Placental epithelial cell (primary cell): ENCODE data around the gene IL13. TPM values are rescaled to one million over a fixed set of nuclear protein-coding genes. Genes with fewer than 3 reads are reported as not detected.

Experiments used
- total RNA-seq: library from RNA; depleted of rRNA; stranded (reverse); fragments of >200 nt; gene quantifications from 2 replicates; pipeline ENCODE4 v1.2.3, GENCODE V29; 2012

Gene IL13
- total RNA-seq: not detected in 2 replicates

GRCh38 chr5:132657676-132658380, at the start of gene IL13:
Gene IL13, plus strand, starts transcription at chr5:132658173. Its CDS starts 14 bp downstream, at chr5:132658187.

GRCh38 chr5:132673939-132674630, 16.1 kb downstream of the IL13 start, which contains the start of gene IL4:
Gene IL4, plus strand, starts transcription at chr5:132673989. Its CDS starts 62 bp downstream, at chr5:132674051.

Other genes starting within 250 kb of the IL13 start
- 5.1 and 5.3 TPM in 2 replicates for gene IRF1, start 167.4 kb upstream of the IL13 start, total RNA-seq
- not detected in 2 replicates for gene IL5, start 114.7 kb upstream of the IL13 start, total RNA-seq
- 20.0 and 34.9 TPM in 2 replicates for gene RAD50, start 101.2 kb upstream of the IL13 start, total RNA-seq
- not detected in 2 replicates for gene IL4, start 15.8 kb downstream of the IL13 start, total RNA-seq
- 6.0 and 9.0 TPM in 2 replicates for gene KIF3A, start 79.4 kb downstream of the IL13 start, total RNA-seq
- 0.76 and 1.2 TPM in 2 replicates for gene CCNI2, start 89.3 kb downstream of the IL13 start, total RNA-seq
- gene SEPTIN8, start 119.1 kb downstream of the IL13 start, total RNA-seq: 97.4 and 129 TPM in 2 replicates
- 6.0 and 13.0 TPM in 2 replicates for gene SOWAHA, start 155.1 kb downstream of the IL13 start, total RNA-seq
- gene SHROOM1, start 172.5 kb downstream of the IL13 start, total RNA-seq: 8.8 and 10.6 TPM in 2 replicates
- gene GDF9, start 208.3 kb downstream of the IL13 start, total RNA-seq: under 0.01 and 0.22 TPM in 2 replicates
- 62.5 and 78.5 TPM in 2 replicates for gene UQCRQ, start 208.5 kb downstream of the IL13 start, total RNA-seq
- 0.39 TPM in 1 of 2 replicates, not detected in the other for gene LEAP2, start 215.5 kb downstream of the IL13 start, total RNA-seq